HL-60 (cell line): ENCODE results near the gene GPR42.

Source experiments
- DNase-seq, 2 experiments: peaks; one replicate each; pipeline ENCODE4 v3.0.0-alpha.2; 2010 to 2020; ENCODE audit warnings: low read depth in 1 of 2, low spot score in 1 of 2
- H3K27ac ChIP-seq: fragments of 250-450 bp; sonication (Bioruptor Pico); replicated peaks from 2 replicates; pipeline ENCODE4 v1.5.1; 2020; ENCODE audit warnings: mild to moderate bottlenecking, moderate library complexity
- H3K27me3 ChIP-seq: fragments of 250-450 bp; sonication (Bioruptor Pico); 2 replicates; pipeline ENCODE4 v1.5.1; 2021; ENCODE audit warnings: mild to moderate bottlenecking, moderate library complexity; ENCODE audit not compliant: insufficient read depth, poor library complexity, severe bottlenecking
- H3K4me3 ChIP-seq: replicated peaks from 2 replicates; pipeline ENCODE4 v1.5.1; 2011; ENCODE audit warnings: mild to moderate bottlenecking, control low read depth, low read length; ENCODE audit not compliant: insufficient read depth
- GABPA ChIP-seq: IDR thresholded peaks from 2 replicates; pipeline ENCODE4 v1.6.1; 2012; ENCODE audit warnings: low read depth
- POLR2AphosphoS5 ChIP-seq: IDR thresholded peaks from 2 replicates; pipeline ENCODE4 v1.6.1; 2012; ENCODE audit warnings: low read depth
- SPI1 ChIP-seq: IDR thresholded peaks from 2 replicates; pipeline ENCODE4 v1.6.1; 2012; ENCODE audit warnings: low read depth, mild to moderate bottlenecking, borderline replicate concordance
- TF ChIP-seq, protein P1 (sequence below): IDR thresholded peaks from 2 replicates; pipeline ENCODE4 v1.6.1; 2012; ENCODE audit warnings: low read depth; ENCODE audit not compliant: insufficient replicate concordance
- TF ChIP-seq, protein P2 (sequence below): IDR thresholded peaks from one replicate; pipeline ENCODE4 v1.5.1; 2011; ENCODE audit warnings: low read length, control low read depth, inconsistent platforms; ENCODE audit not compliant: insufficient read depth

Gene GPR42

DNA sequence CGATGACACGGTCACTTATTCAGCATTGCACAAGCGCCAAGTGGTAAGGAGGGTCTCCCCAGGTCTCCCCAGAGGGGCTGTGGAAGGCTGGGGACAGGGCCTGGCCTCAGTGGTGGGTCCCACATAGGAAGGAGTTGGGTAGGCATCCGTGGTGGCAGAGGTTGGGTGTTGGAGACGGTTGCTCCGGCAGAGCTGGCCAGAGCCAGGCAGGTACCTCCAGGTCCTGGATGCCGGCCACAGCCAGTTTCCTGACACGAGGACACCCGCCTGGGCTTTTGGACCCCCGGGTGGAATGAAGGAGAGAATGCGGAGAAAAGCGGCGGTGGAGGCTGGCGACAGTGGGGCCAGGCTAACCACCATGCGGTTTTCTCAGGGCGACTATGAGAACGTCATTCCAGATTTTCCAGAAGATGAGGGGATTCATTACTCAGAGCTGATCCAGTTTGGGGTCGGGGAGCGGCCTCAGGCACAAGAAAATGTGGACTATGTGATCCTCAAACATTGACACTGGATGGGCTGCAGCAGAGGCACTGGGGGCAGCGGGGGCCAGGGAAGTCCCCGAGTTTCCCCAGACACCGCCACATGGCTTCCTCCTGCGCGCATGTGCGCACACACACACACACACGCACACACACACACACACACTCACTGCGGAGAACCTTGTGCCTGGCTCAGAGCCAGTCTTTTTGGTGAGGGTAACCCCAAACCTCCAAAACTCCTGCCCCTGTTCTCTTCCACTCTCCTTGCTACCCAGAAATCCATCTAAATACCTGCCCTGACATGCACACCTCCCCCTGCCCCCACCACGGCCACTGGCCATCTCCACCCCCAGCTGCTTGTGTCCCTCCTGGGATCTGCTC, 24.4 kb upstream of the GPR42 start:
- peak in 1 of 2 experiments; percentile 18 for DNase-seq

DNA sequence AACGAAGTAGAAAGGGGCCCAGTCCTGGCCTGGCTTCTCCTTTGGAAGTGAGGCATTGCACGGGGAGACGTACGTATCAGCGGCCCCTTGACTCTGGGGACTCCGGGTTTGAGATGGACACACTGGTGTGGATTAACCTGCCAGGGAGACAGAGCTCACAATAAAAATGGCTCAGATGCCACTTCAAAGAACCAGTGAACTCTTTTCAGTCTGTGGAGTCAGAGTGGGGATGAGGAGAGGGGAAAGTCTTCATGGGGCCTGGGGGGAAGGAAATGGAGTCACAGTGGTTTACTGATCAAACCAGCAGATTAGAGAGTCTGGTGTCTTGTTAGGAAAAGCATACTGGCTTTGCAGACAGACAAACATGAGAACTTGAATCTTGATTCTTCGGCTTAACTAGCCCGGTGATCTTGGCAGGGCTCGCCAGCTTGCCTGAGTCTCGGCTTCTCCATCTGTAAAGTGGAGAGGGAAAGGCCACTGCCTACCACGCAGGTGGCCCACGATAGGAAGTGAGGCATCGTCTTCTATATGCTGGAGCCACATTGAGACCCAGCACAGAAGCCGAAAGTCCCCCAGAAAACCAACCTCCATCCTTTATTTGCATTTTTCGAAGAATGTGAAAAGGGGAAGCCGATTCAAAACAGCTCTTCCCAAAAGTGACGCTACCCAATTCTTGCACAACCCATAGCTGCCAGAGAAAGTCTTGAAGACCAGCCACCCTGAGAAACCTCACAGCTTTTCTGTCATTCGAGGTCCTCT, 23.5 kb upstream of the GPR42 start, which contains the start of gene FFAR1:
Gene FFAR1, plus strand, starts transcription at position 732 of the 759 bp plus-strand sequence. CDS start 3,650 bp downstream, outside the sequence.
- peaks cover 5% of the 10 kb centered on the region for H3K27me3 ChIP-seq
- H3K27ac ChIP-seq = no peak within 1 kb of the TSS
- no peak within 1 kb of the TSS for H3K4me3 ChIP-seq
- TF ChIP-seq, protein P1, sequence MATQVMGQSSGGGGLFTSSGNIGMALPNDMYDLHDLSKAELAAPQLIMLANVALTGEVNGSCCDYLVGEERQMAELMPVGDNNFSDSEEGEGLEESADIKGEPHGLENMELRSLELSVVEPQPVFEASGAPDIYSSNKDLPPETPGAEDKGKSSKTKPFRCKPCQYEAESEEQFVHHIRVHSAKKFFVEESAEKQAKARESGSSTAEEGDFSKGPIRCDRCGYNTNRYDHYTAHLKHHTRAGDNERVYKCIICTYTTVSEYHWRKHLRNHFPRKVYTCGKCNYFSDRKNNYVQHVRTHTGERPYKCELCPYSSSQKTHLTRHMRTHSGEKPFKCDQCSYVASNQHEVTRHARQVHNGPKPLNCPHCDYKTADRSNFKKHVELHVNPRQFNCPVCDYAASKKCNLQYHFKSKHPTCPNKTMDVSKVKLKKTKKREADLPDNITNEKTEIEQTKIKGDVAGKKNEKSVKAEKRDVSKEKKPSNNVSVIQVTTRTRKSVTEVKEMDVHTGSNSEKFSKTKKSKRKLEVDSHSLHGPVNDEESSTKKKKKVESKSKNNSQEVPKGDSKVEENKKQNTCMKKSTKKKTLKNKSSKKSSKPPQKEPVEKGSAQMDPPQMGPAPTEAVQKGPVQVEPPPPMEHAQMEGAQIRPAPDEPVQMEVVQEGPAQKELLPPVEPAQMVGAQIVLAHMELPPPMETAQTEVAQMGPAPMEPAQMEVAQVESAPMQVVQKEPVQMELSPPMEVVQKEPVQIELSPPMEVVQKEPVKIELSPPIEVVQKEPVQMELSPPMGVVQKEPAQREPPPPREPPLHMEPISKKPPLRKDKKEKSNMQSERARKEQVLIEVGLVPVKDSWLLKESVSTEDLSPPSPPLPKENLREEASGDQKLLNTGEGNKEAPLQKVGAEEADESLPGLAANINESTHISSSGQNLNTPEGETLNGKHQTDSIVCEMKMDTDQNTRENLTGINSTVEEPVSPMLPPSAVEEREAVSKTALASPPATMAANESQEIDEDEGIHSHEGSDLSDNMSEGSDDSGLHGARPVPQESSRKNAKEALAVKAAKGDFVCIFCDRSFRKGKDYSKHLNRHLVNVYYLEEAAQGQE = no peak
- TF ChIP-seq SPI1 (peak; percentile 84), GABPA (no peak), POLR2AphosphoS5 (no peak)
- TF ChIP-seq, protein P2, sequence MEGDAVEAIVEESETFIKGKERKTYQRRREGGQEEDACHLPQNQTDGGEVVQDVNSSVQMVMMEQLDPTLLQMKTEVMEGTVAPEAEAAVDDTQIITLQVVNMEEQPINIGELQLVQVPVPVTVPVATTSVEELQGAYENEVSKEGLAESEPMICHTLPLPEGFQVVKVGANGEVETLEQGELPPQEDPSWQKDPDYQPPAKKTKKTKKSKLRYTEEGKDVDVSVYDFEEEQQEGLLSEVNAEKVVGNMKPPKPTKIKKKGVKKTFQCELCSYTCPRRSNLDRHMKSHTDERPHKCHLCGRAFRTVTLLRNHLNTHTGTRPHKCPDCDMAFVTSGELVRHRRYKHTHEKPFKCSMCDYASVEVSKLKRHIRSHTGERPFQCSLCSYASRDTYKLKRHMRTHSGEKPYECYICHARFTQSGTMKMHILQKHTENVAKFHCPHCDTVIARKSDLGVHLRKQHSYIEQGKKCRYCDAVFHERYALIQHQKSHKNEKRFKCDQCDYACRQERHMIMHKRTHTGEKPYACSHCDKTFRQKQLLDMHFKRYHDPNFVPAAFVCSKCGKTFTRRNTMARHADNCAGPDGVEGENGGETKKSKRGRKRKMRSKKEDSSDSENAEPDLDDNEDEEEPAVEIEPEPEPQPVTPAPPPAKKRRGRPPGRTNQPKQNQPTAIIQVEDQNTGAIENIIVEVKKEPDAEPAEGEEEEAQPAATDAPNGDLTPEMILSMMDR = no peak
- DNase-seq = peak in 1 of 2 experiments; percentile 86

More for the DNA sequence above, 24.4 kb upstream of the GPR42 start:
- TF ChIP-seq SPI1 (no peak), GABPA (no peak), POLR2AphosphoS5 (no peak; the same call in 1 of the 2 replicates)
- TF ChIP-seq, protein P2 = no peak
- TF ChIP-seq, protein P1 = no peak
- Histone ChIP-seq H3K27ac (no peak overlapping the region), H3K27me3 (peaks cover 5% of the 10 kb centered on the region), H3K4me3 (no peak overlapping the region)

DNA sequence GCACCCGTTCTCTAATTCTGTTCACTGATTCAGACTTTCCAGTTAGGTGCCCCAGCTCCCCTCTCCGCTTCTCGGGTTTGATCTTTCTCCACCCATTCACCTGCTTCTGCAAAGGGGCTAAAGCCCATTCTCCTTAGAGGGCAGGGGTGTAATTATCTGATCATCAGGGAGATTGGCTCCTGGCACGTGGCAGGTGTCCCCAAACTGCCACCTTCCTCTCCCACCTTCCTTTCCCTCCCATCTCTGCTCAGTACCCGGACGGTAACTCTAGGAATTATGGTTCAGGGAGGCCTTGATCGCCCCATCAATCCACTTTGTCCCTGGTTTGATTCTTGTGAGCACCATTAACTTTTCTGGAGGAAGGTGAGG, 23.0 kb upstream of the GPR42 start:
- Histone ChIP-seq H3K27me3 (peaks cover 5% of the 10 kb centered on the region), H3K4me3 (no peak overlapping the region), H3K27ac (no peak overlapping the region)
- TF ChIP-seq GABPA (no peak), SPI1 (no peak), POLR2AphosphoS5 (no peak)
- TF ChIP-seq, protein P2 = no peak
- TF ChIP-seq, protein P1 = no peak
- DNase-seq = no peak
